Osteocyte (in vitro differentiated cells): Measurements from ENCODE around the gene TBRG1. TPM values are rescaled to one million over a fixed set of nuclear protein-coding genes. Genes with fewer than 3 reads are reported as not detected.

Experiments
- DNase-seq: peaks from one replicate; pipeline ENCODE4 v3.0.0; 2021; ENCODE audit warnings: mixed read lengths; ENCODE audit not compliant: unreplicated experiment; ENCODE audit errors: extremely low spot score
- H3K27ac Mint-ChIP-seq: one replicate; pipeline ENCODE4 v1.8.0; 2021; ENCODE audit warnings: mild to moderate bottlenecking, mixed read lengths; ENCODE audit not compliant: unreplicated experiment
- H3K27me3 Mint-ChIP-seq: one replicate; pipeline ENCODE4 v1.8.0; 2021; ENCODE audit warnings: mixed read lengths; ENCODE audit not compliant: unreplicated experiment
- H3K36me3 Mint-ChIP-seq: one replicate; pipeline ENCODE4 v1.8.0; 2021; ENCODE audit warnings: mixed read lengths; ENCODE audit not compliant: unreplicated experiment
- H3K4me1 Mint-ChIP-seq: one replicate; pipeline ENCODE4 v1.8.0; 2021; ENCODE audit warnings: mixed read lengths; ENCODE audit not compliant: unreplicated experiment
- H3K4me3 Mint-ChIP-seq: one replicate; pipeline ENCODE4 v1.8.0; 2021; ENCODE audit warnings: mild to moderate bottlenecking, moderate library complexity, mixed read lengths; ENCODE audit not compliant: unreplicated experiment
- H3K9me3 Mint-ChIP-seq: one replicate; pipeline ENCODE4 v1.8.0; 2021; ENCODE audit warnings: mixed read lengths; ENCODE audit not compliant: unreplicated experiment
- CTCF ChIP-seq: fragments of 200-600 bp; sonication (generic); IDR thresholded peaks from 2 replicates; pipeline ENCODE4 v1.5.0; 2021; ENCODE audit warnings: antibody characterized with exemption, mild to moderate bottlenecking, moderate library complexity
- long read RNA-seq: library from polyadenylated mRNA; unstranded; transcript quantifications from one replicate; pipeline ENCODE4 v2.0.0, GENCODE V29; 2021
- total RNA-seq: library from RNA; stranded (reverse); gene quantifications from 2 replicates; pipeline ENCODE4 v1.2.1, GENCODE V29; 2021

TBRG1 gene
- total RNA-seq: 34.8 and 37.4 TPM in 2 replicates
- long read RNA-seq, full-length matches to known transcripts: 62 of 94 reads
- long read RNA-seq, partial matches to known transcripts: 15 of 94 reads
- long read RNA-seq, other reads (novel, unspliced or antisense): 17 of 94 reads

GRCh38 chr11:124622531-124623451 is at the start of gene TBRG1:
TSS of gene TBRG1 (plus strand) at chr11:124622864. CDS start at chr11:124623084, 220 bp downstream.
- peak; percentile 93 for DNase-seq
- Mint-ChIP-seq H3K36me3 (peaks cover 8% of the 10 kb centered on the region), H3K4me1 (peaks cover 17% of the 10 kb centered on the region), H3K9me3 (no peaks in the 10 kb centered on the region), H3K4me3 (peak within 1 kb of the TSS; percentile 95), H3K27me3 (peaks cover 32% of the 10 kb centered on the region), H3K27ac (peak within 1 kb of the TSS; percentile 97)
- TF ChIP-seq CTCF: no peak

- no peak for DNase-seq
- peaks cover 17% of the 10 kb centered on the region for H3K27me3 Mint-ChIP-seq
- no peaks in the 10 kb centered on the region for H3K4me1 Mint-ChIP-seq
- TF ChIP-seq CTCF: no peak
- H3K9me3 Mint-ChIP-seq: no peaks in the 10 kb centered on the region
- no peak overlapping the region for H3K4me3 Mint-ChIP-seq
- H3K36me3 Mint-ChIP-seq: no peaks in the 10 kb centered on the region
- H3K27ac Mint-ChIP-seq: no peak overlapping the region
These were observed 44.8 kb upstream of the TBRG1 start for GRCh38 chr11:124577716-124578427.

- Mint-ChIP-seq H3K4me3 (no peak overlapping the region), H3K9me3 (no peaks in the 10 kb centered on the region), H3K4me1 (no peaks in the 10 kb centered on the region), H3K27me3 (peaks cover 17% of the 10 kb centered on the region), H3K27ac (no peak overlapping the region), H3K36me3 (no peaks in the 10 kb centered on the region)
- TF ChIP-seq CTCF: no peak
- no peak for DNase-seq
These were observed 43.9 kb upstream of the TBRG1 start for GRCh38 chr11:124578761-124579160.

- Mint-ChIP-seq H3K27ac (no peak overlapping the region), H3K4me1 (no peaks in the 10 kb centered on the region), H3K4me3 (no peak overlapping the region), H3K36me3 (no peaks in the 10 kb centered on the region), H3K9me3 (no peaks in the 10 kb centered on the region), H3K27me3 (peaks cover 11% of the 10 kb centered on the region)
- no peak for TF ChIP-seq CTCF
- DNase-seq: no peak
These were observed 40.8 kb upstream of the TBRG1 start for GRCh38 chr11:124581817-124582216.

- DNase-seq: no peak
- Mint-ChIP-seq H3K27ac (no peak overlapping the region), H3K36me3 (no peaks in the 10 kb centered on the region), H3K4me3 (no peak overlapping the region), H3K4me1 (no peaks in the 10 kb centered on the region), H3K9me3 (no peaks in the 10 kb centered on the region), H3K27me3 (peaks cover 19% of the 10 kb centered on the region)
- TF ChIP-seq CTCF: no peak
These were observed 40.1 kb upstream of the TBRG1 start for GRCh38 chr11:124582565-124582964.
